HUES64 (cell line): ENCODE data around the gene ASPHD1.
"Not testable (repeated sequence)": the region's sequence is repeated elsewhere in the genome, so short reads cannot be mapped to it uniquely, and the experiment has no call there.

ENCODE experiments used
- H3K27ac ChIP-seq: 2 replicates; pipeline ENCODE4 v1.7.0; 2013; ENCODE audit warnings: low read depth, low read length, inconsistent platforms
- H3K27me3 ChIP-seq: 2 replicates; pipeline ENCODE4 v1.6.1; 2013; ENCODE audit warnings: mild to moderate bottlenecking, low read length; ENCODE audit not compliant: insufficient read depth
- H3K36me3 ChIP-seq: 2 replicates; pipeline ENCODE4 v1.6.1; 2013; ENCODE audit warnings: mild to moderate bottlenecking, low read length; ENCODE audit not compliant: insufficient read depth
- H3K4me1 ChIP-seq: 2 replicates; pipeline ENCODE4 v1.6.1; 2013; ENCODE audit warnings: mild to moderate bottlenecking, low read length, moderate library complexity; ENCODE audit not compliant: insufficient read depth
- H3K4me3 ChIP-seq: 2 replicates; pipeline ENCODE4 v1.5.1; 2013; ENCODE audit warnings: mild to moderate bottlenecking, low read length, moderate library complexity
- H3K9ac ChIP-seq: 2 replicates; pipeline ENCODE4 v1.6.1; 2013; ENCODE audit warnings: mild to moderate bottlenecking, low read depth, low read length
- H3K9me3 ChIP-seq: 2 replicates; pipeline ENCODE4 v1.6.1; 2013; ENCODE audit warnings: low read depth, low read length; ENCODE audit not compliant: insufficient read depth
- WGBS: fragments of 150-250, 120-280 bp; methylation state at CpG from one replicate; pipeline ENCODE4 v1.1.7; 2013; ENCODE audit warnings: missing lambda C conversion rate; 5-methylcytosine and 5-hydroxymethylcytosine counted together

The ASPHD1 gene

GRCh38 chr16:29881050-29881449, 19.2 kb upstream of the ASPHD1 start:
- peaks cover 4% of the 10 kb centered on the region; the same call in 1 of the 2 replicates for H3K4me1 ChIP-seq
- H3K9me3 ChIP-seq: no peaks in the 10 kb centered on the region
- WGBS: 94% methylated on average over 3 of the region's 3 CpGs

DNA sequence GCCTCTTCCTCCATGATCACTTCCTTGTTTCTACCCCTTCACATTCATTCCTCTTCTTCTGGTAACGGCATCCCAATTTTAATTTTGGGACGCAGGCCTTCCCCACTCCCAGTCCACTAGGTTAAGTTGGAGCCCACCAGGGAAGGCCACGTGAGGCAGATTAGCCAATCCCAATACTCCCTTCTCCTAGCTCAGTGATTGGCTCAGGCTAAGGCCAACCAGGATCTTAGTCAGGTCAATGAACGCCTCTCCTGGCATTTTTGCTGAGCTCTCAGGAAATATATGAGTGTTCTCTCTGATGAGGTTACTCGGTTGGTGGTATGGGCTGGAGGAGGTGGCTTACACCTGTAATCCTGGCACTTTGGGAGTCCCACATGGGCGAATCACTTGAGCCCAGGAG, 16.3 kb upstream of the ASPHD1 start:
- Histone ChIP-seq H3K4me1 (no peaks in the 10 kb centered on the region), H3K36me3 (peaks cover 14% of the 10 kb centered on the region), H3K9me3 (no peaks in the 10 kb centered on the region), H3K9ac (no peak overlapping the region), H3K27me3 (no peaks in the 10 kb centered on the region), H3K27ac (no peak overlapping the region), H3K4me3 (no peak overlapping the region)
- WGBS: 94% methylated on average over 6 of the region's 6 CpGs

More at GRCh38 chr16:29881050-29881449, 19.2 kb upstream of the ASPHD1 start:
- Histone ChIP-seq H3K27me3 (peaks cover 9% of the 10 kb centered on the region), H3K36me3 (peaks cover 14% of the 10 kb centered on the region), H3K27ac (no peak overlapping the region), H3K4me3 (no peak overlapping the region), H3K9ac (no peak overlapping the region)

DNA sequence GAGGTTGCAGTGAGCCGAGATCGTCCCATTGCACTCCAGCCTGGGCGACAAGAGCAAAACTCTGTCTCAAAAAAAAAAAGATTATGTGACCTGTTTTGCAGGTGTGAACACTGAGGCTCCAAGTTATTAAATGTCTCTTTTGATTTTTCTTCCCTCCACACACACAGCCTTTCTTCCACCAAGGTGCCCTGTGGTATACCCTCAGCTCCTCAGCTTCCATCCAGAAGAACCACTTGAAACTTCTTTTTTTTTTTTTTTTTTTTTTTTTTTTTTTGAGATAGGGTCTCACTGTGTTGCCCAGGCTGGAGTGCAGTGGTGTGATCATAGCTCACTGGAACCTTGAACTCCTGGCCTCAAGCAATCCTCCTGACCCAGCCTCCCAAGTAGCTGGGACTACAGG, 10.9 kb upstream of the ASPHD1 start:
- WGBS: 94% methylated on average over 3 of the region's 3 CpGs

DNA sequence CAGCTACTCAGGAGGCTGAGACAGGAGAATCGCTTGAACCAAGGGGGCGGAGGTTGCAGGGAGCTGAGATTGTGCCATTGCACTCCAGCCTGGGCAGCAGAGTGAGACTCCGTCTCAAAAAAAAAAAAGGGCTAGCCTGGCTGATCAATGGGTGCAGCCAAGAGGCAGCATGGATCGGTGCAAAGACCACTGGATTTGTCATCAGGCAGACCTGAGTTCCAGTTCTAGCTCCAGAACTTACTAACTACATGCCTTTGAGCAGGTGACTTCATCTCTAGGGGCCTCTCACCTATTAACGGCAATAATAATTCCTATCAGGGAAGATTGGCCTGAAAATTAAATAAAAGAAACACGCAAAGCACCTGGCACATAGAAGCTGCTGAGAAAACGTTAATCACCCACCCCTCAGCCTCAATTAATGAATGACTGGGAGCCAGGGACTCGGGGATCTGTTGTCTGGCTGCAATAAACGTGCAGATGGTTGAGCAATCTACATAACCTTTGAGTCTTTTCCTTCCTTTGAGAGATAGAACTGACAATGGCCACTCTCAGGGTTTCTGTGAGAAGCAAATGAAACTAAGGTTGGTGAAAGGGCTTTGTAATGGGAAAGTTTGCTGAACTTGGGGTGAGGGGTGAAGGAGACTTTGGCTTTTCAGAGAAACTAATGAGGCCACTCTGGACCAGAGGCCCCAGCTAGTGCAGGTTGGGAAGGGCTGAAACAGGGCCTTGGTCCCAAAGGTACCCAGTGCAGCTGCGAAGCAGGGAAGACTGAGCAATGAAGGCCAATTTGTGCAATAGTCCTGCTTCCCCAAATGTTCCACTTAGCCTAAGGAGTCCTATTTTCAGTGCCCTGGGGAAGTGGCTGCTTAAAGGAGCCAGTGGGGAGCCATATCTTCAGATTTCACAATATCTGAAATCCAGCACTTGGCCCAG, 8.5 kb upstream of the ASPHD1 start:
- Histone ChIP-seq H3K36me3 (peaks cover 9% of the 10 kb centered on the region; the same call in 1 of the 2 replicates), H3K4me1 (no peaks in the 10 kb centered on the region), H3K9ac (peak overlapping the region; percentile 14; the same call in 1 of the 2 replicates), H3K9me3 (no peaks in the 10 kb centered on the region), H3K4me3 (no peak overlapping the region), H3K27ac (no peak overlapping the region), H3K27me3 (no peaks in the 10 kb centered on the region)
- 84% methylated on average over 10 of the region's 10 CpGs for WGBS

More for the DNA sequence above, 10.9 kb upstream of the ASPHD1 start:
- H3K27ac ChIP-seq, H3K4me3 ChIP-seq, H3K4me1 ChIP-seq, H3K9me3 ChIP-seq, H3K27me3 ChIP-seq, H3K36me3 ChIP-seq, H3K9ac ChIP-seq: not testable (repeated sequence)

GRCh38 chr16:29892458-29892813, 7.9 kb upstream of the ASPHD1 start:
- H3K4me1 ChIP-seq: 0 out of 2 replicates have a peak, but pooled peaks cover under 1% of the 10 kb centered on the region
- no peak overlapping the region for H3K9ac ChIP-seq
- peaks cover 9% of the 10 kb centered on the region; the same call in 1 of the 2 replicates for H3K36me3 ChIP-seq
- H3K9me3 ChIP-seq: no peaks in the 10 kb centered on the region
- no peaks in the 10 kb centered on the region for H3K27me3 ChIP-seq
- no peak overlapping the region for H3K4me3 ChIP-seq
- no peak overlapping the region for H3K27ac ChIP-seq
- 93% methylated on average over 6 of the region's 6 CpGs for WGBS

GRCh38 chr16:29893553-29893952, 6.7 kb upstream of the ASPHD1 start:
- Histone ChIP-seq H3K9ac (no peak overlapping the region), H3K4me3 (no peak overlapping the region), H3K27me3 (no peaks in the 10 kb centered on the region), H3K27ac (no peak overlapping the region), H3K36me3 (peaks cover 9% of the 10 kb centered on the region; the same call in 1 of the 2 replicates), H3K9me3 (no peaks in the 10 kb centered on the region), H3K4me1 (peaks cover 11% of the 10 kb centered on the region; the same call in 1 of the 2 replicates)
- WGBS: 95% methylated on average over 3 of the region's 3 CpGs

- no peaks in the 10 kb centered on the region for H3K27me3 ChIP-seq
- no peak overlapping the region for H3K9ac ChIP-seq
- H3K27ac ChIP-seq: no peak overlapping the region
- no peaks in the 10 kb centered on the region for H3K9me3 ChIP-seq
- no peak overlapping the region for H3K4me3 ChIP-seq
- peaks cover 11% of the 10 kb centered on the region; the same call in 1 of the 2 replicates for H3K4me1 ChIP-seq
- WGBS: 88% methylated on average over 4 of the region's 4 CpGs
- H3K36me3 ChIP-seq: peaks cover 9% of the 10 kb centered on the region; the same call in 1 of the 2 replicates
Observed at GRCh38 chr16:29894352-29894751, 5.9 kb upstream of the ASPHD1 start.

GRCh38 chr16:29896841-29897240, 3.4 kb upstream of the ASPHD1 start:
- no peaks in the 10 kb centered on the region for H3K27me3 ChIP-seq
- H3K9ac ChIP-seq: no peak overlapping the region
- no peak overlapping the region for H3K27ac ChIP-seq
- peaks cover 11% of the 10 kb centered on the region; the same call in 1 of the 2 replicates for H3K4me1 ChIP-seq
- no peak overlapping the region for H3K4me3 ChIP-seq
- peaks cover 9% of the 10 kb centered on the region; the same call in 1 of the 2 replicates for H3K36me3 ChIP-seq
- no peaks in the 10 kb centered on the region for H3K9me3 ChIP-seq
- WGBS: 81% methylated on average over 11 of the region's 15 CpGs

GRCh38 chr16:29897333-29897732, 3.0 kb upstream of the ASPHD1 start:
- H3K27me3 ChIP-seq: no peaks in the 10 kb centered on the region
- H3K27ac ChIP-seq: no peak overlapping the region
- peaks cover 9% of the 10 kb centered on the region; the same call in 1 of the 2 replicates for H3K36me3 ChIP-seq
- peaks cover 11% of the 10 kb centered on the region; the same call in 1 of the 2 replicates for H3K4me1 ChIP-seq
- 86% methylated on average over 4 of the region's 4 CpGs for WGBS
- H3K9me3 ChIP-seq: no peaks in the 10 kb centered on the region
- peak overlapping the region; percentile 99; the same call in 1 of the 2 replicates for H3K4me3 ChIP-seq
- H3K9ac ChIP-seq: no peak overlapping the region

GRCh38 chr16:29898135-29898803, 2.0 kb upstream of the ASPHD1 start:
- Histone ChIP-seq H3K27me3 (no peaks in the 10 kb centered on the region), H3K9me3 (no peaks in the 10 kb centered on the region), H3K27ac (no peak overlapping the region), H3K4me1 (peaks cover 11% of the 10 kb centered on the region; the same call in 1 of the 2 replicates), H3K4me3 (peak overlapping the region; percentile 99), H3K9ac (peak overlapping the region; percentile 64), H3K36me3 (peaks cover 9% of the 10 kb centered on the region; the same call in 1 of the 2 replicates)
- WGBS: 22% methylated on average over 8 of the region's 9 CpGs
